Kidney (tissue), 14 donors: Measurements from ENCODE around the gene ADAMTS14. TPM values are rescaled to one million over a fixed set of nuclear protein-coding genes. Genes with fewer than 3 reads are reported as not detected.
"Not testable (repeated sequence)": the region's sequence is repeated elsewhere in the genome, so short reads cannot be mapped to it uniquely, and the experiment has no call there.

ENCODE experiments used
- DNase-seq, 5 donors: peaks; one replicate each; pipeline ENCODE4 v3.0.0-alpha.2; 2013 to 2020
- FAIRE-seq: peaks from 2 replicates; lab custom pipeline; 2012; peaks lifted over from hg19 to GRCh38; lab: Jason Lieb, UNC
- H3K27ac ChIP-seq, 2 donors: one replicate each; pipeline ENCODE4 v1.7.0; 2013; ENCODE audit warnings: low read depth in 2 of 2, low read length in 2 of 2, inconsistent platforms in 1 of 2
- H3K27me3 ChIP-seq: one replicate; pipeline ENCODE4 v1.7.1; 2013; ENCODE audit warnings: low read length, inconsistent platforms; ENCODE audit not compliant: control insufficient read depth, insufficient read depth
- H3K36me3 ChIP-seq, 3 donors: one replicate each; pipeline versions ENCODE4 v1.7.0 to v1.7.1; 2013; ENCODE audit warnings: low read length in 3 of 3, control low read depth in 1 of 3, inconsistent platforms in 1 of 3; ENCODE audit not compliant: insufficient read depth in 3 of 3, control insufficient read depth in 2 of 3
- H3K4me1 ChIP-seq, 3 donors: one replicate each; pipeline versions ENCODE4 v1.7.0 to v1.7.1; 2013; ENCODE audit warnings: low read length in 3 of 3, inconsistent platforms in 1 of 3, low read depth in 1 of 3; ENCODE audit not compliant: control insufficient read depth in 2 of 3, insufficient read depth in 2 of 3
- H3K4me3 ChIP-seq, 3 donors: one replicate each; pipeline versions ENCODE4 v1.7.0 to v1.8.1; 2013; ENCODE audit warnings: low read length in 3 of 3, control low read depth in 1 of 3, inconsistent platforms in 1 of 3
- H3K9ac ChIP-seq, 3 donors: one replicate each; pipeline versions ENCODE4 v1.7.0 to v1.7.1; 2013; ENCODE audit warnings: low read length in 3 of 3, control low read depth in 1 of 3, inconsistent platforms in 1 of 3
- H3K9me3 ChIP-seq, 3 donors: one replicate each; pipeline versions ENCODE4 v1.7.0 to v1.7.1; 2013; ENCODE audit warnings: low read length in 3 of 3, control low read depth in 1 of 3, inconsistent platforms in 1 of 3; ENCODE audit not compliant: control insufficient read depth in 2 of 3, insufficient read depth in 1 of 3
- intact Hi-C: fragments of 100-400 bp; cut with DNase I; formaldehyde crosslinking; loops from one replicate; pipeline ENCODE4 v1.11.1; 2022
- polyA plus RNA-seq: library from polyadenylated mRNA; stranded (reverse); fragments of 350-450 nt; fragmentation: Illumina TruSeq; extraction: RNeasy Lipid Tissue Mini Kit (QIAGEN cat#74804); gene quantifications from one replicate; pipeline ENCODE4 v1.2.3, GENCODE V29; 2014; ENCODE audit warnings: low read depth, low replicate concordance; ENCODE audit not compliant: insufficient read depth
- total RNA-seq: library from RNA; stranded (reverse); fragmentation: NEBNext Ultra II Directional; extraction: Animal tissue kit (Norgen Biotek cat#: 25700); gene quantifications from one replicate; pipeline ENCODE4 v1.2.1, GENCODE V29; 2021
- TF ChIP-seq, protein P1 (sequence below): IDR thresholded peaks from 3 replicates; pipeline ENCODE4 v1.5.1; 2012; ENCODE audit warnings: mild to moderate bottlenecking, moderate library complexity, borderline replicate concordance; ENCODE audit not compliant: insufficient read depth; ENCODE audit errors: extremely low read depth
- donor health status: control.
- donor health status: control.
- donor health status: control.
- donor health status: control.
- donor health status: control.
- donor health status: DM: yes; HTN: yes; CAD: no.
- donor health status: Normal renal cell carcinoma (clear cell type).

The ADAMTS14 gene
- total and polyA plus RNA-seq, 2 donors from 2014 or later: 0.47 TPM; not detected in 1

DNA sequence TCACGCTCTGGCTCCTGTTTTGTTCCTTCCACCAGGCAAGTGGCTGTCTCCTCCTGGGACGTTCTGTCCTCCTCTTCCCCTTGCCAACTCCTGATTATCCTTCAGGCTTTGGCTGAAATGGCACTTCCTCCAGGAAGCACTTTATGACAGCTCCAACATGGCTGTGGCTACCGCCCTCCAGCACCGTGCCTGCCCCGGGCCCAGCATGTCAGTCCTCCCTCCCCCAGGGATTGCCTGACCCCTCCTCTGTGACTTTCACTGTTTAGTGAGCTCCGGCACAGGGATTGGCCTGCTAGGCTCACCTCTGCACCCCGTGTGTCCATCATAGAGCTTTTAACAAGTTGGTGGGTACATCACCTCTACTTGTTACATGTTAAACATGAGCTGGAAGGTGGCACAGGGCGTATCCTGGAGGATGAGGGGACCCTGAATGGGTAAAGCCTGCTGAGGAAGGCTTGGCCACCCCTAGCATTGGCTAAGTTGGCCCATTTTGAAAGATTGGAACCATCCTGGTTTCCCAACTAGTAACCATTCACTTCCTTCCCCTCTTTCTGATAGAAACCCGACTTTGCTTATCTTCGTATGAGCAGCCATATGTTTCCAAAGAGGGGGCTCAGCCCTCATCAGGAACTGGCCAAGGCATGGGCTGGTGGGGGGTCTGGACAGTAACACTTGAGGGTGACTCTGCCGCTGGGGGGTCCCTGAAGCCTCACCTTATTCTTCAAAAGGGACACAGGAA lies 10.5 kb upstream of the ADAMTS14 start:
- FAIRE-seq: no peak
- Histone ChIP-seq H3K9ac (no peak overlapping the region), H3K27ac (no peak overlapping the region), H3K4me3 (no peak overlapping the region), H3K27me3 (no peaks in the 10 kb centered on the region), H3K36me3 (no peaks in the 10 kb centered on the region), H3K4me1 (no peaks in the 10 kb centered on the region), H3K9me3 (peaks cover 0 to 9% (median 5%) of the 10 kb centered on the region in 3 donors)
- no peak for DNase-seq
- TF ChIP-seq, protein P1, sequence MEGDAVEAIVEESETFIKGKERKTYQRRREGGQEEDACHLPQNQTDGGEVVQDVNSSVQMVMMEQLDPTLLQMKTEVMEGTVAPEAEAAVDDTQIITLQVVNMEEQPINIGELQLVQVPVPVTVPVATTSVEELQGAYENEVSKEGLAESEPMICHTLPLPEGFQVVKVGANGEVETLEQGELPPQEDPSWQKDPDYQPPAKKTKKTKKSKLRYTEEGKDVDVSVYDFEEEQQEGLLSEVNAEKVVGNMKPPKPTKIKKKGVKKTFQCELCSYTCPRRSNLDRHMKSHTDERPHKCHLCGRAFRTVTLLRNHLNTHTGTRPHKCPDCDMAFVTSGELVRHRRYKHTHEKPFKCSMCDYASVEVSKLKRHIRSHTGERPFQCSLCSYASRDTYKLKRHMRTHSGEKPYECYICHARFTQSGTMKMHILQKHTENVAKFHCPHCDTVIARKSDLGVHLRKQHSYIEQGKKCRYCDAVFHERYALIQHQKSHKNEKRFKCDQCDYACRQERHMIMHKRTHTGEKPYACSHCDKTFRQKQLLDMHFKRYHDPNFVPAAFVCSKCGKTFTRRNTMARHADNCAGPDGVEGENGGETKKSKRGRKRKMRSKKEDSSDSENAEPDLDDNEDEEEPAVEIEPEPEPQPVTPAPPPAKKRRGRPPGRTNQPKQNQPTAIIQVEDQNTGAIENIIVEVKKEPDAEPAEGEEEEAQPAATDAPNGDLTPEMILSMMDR: no peak
- intact Hi-C loops: no loop called here

DNA sequence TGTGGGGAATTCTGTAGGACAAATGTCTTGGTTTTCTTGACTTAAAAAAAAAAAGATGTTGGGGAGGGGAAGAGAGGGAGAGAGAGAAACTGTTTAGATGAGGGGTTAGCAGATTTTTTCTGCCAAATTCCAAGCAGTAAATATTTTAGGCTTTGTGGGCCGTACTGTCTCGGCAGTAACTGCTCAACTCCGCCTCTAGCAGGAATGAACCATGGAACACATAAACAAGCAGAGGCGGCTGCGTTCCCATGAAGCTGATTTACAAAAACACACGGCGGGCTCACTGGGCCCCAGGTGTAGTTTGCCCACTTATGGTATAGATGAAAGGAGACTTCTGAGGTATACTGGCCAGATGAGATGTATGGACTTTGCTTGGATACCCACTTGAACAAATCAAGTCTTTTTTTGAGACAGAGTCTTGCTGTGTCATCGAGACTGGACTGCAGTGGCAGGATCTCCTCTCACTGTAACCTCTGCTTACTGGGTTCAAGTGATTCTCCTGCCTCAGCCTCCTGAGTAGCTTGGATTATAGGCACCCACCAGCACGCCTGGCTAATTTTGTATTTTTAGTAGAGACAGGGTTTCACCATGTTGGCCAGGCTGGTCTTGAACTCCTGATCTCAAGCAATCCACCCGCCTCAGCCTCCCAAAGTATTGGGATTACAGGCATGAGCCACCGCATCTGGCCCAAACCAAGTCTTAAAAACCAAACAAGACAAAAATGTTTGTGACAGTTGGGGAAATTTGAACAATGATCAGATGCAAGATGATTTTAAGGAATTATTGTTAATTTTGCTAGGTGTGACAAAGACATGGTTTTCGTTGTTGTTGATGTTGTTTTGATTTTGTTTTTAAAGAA lies 9.7 kb upstream of the ADAMTS14 start:
- no peaks in the 10 kb centered on the region for H3K36me3 ChIP-seq
- no peak overlapping the region for H3K4me3 ChIP-seq
- DNase-seq (peak in 3 of 5 donors; percentile 43 to 91 (median 57)), FAIRE-seq (no peak)
- no peaks in the 10 kb centered on the region for H3K4me1 ChIP-seq
- H3K27ac ChIP-seq: no peak overlapping the region
- peaks cover 0 to 9% (median 5%) of the 10 kb centered on the region in 3 donors for H3K9me3 ChIP-seq
- intact Hi-C loops: no loop called here
- H3K27me3 ChIP-seq: no peaks in the 10 kb centered on the region
- TF ChIP-seq, protein P1: no peak
- H3K9ac ChIP-seq: no peak overlapping the region

DNA sequence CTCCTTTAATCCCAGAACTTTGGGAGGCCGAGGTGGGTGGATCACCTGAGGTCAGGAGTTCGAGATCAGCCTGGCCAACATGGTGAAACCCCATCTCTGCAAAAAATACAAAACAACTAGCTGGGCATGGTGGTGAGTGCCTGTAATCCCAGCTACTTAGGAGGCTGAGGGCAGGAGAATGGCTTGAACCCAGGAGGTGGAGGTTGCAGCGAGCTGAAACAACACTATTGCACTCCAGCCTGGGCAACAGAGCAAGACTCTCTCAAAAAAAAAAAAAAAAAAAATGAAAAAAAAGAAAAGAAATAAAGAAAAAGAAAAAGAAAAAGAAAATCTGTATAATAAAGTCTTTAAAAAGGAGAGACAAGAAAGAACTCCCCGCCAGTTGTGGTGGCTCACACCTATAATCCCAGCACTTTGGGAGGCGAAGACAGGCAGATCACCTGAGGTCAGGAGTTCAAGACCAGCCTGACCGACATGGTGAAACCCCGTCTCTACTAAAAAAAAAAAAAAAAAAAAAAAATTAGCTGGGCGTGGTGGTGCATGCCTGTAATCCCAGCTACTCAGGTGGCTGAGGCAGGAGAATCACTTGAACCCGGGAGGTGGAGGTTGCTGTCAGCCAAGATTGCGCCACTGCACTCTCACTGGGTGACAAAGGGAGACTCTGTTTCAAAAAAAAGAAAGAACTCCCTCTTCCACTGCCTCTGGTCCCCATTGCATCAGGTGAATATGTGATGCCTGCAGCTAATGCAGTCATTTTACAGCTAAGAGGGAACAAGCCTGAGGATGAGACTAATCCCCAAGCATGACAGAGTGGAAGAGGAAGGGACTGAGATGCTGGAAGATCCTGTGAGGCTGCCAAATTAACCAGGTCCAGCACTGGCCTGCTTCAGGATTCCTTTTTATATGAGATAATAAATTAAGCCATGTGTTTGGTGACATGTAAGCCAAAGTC lies 8.6 kb upstream of the ADAMTS14 start:
- H3K27me3 ChIP-seq, FAIRE-seq, H3K4me1 ChIP-seq, H3K9me3 ChIP-seq, H3K36me3 ChIP-seq, H3K27ac ChIP-seq, intact Hi-C loops, H3K4me3 ChIP-seq, H3K9ac ChIP-seq: not testable (repeated sequence)
- DNase-seq: peak in 1 of 5 donors; percentile 45
